AML-193 (cell line): ENCODE results near the gene RPS6KB2.
A peak's percentile ranks its signal among the peaks of the same experiment; 100 is the strongest.
"Not testable (repeated sequence)": the region's sequence is repeated elsewhere in the genome, so short reads cannot be mapped to it uniquely, and the experiment has no call there.

Experiments used
- DNase-seq, 2 experiments: peaks; one replicate each; lab custom pipeline; 2025; lab: John Stamatoyannopoulos, UW

The RPS6KB2 gene

GRCh38 chr11:67442504-67443404 is 14.5 kb downstream of the RPS6KB2 start:
- no peak for DNase-seq

GRCh38 chr11:67445515-67445914 is 17.2 kb downstream of the RPS6KB2 start:
- DNase-seq: no peak

GRCh38 chr11:67448220-67448609 is 19.9 kb downstream of the RPS6KB2 start:
- no peak for DNase-seq

GRCh38 chr11:67449116-67449844 is 21.0 kb downstream of the RPS6KB2 start:
- DNase-seq: no peak

- DNase-seq: no peak
These were observed 22.7 kb downstream of the RPS6KB2 start for GRCh38 chr11:67450796-67451657.

- no peak for DNase-seq
These were observed 23.3 kb downstream of the RPS6KB2 start for GRCh38 chr11:67451658-67451976.

GRCh38 chr11:67452141-67452952 is 24.1 kb downstream of the RPS6KB2 start, which contains the start of gene GPR152:
TSS of gene GPR152 (minus strand) at chr11:67452729. CDS start at chr11:67452724, 5 bp downstream.
- no peak for DNase-seq

GRCh38 chr11:67453816-67454732 is 25.8 kb downstream of the RPS6KB2 start:
- no peak for DNase-seq

GRCh38 chr11:67455054-67455453 is 26.8 kb downstream of the RPS6KB2 start, which contains the start of gene CABP4:
TSS of gene CABP4 (plus strand) at chr11:67455354. CDS start at chr11:67455424, 70 bp downstream.
- DNase-seq: no peak

GRCh38 chr11:67456068-67456705 is 27.9 kb downstream of the RPS6KB2 start:
- DNase-seq: no peak

- DNase-seq: no peak
These were observed 29.2 kb downstream of the RPS6KB2 start for GRCh38 chr11:67457453-67457852.

- no peak for DNase-seq
These were observed 30.0 kb downstream of the RPS6KB2 start for GRCh38 chr11:67458266-67458665.

- DNase-seq: no peak
These were observed 34.9 kb downstream of the RPS6KB2 start for GRCh38 chr11:67463186-67463585.

- peak; percentile 46 to 63 for DNase-seq
These were observed 35.6 kb downstream of the RPS6KB2 start for GRCh38 chr11:67463680-67464410.

GRCh38 chr11:67464411-67465188 is 36.3 kb downstream of the RPS6KB2 start:
- peak; percentile 82 to 85 for DNase-seq

GRCh38 chr11:67465189-67465510 is 36.9 kb downstream of the RPS6KB2 start:
- DNase-seq: no peak

- not testable (repeated sequence) for DNase-seq
These were observed 37.2 kb downstream of the RPS6KB2 start for GRCh38 chr11:67465530-67465929.

- DNase-seq: no peak
These were observed 38.1 kb downstream of the RPS6KB2 start for GRCh38 chr11:67466367-67466766.
